Heart left ventricle (tissue), 16 donors: Measurements from ENCODE around the gene CCDC87. TPM values are rescaled to one million over a fixed set of nuclear protein-coding genes. Genes with fewer than 3 reads are reported as not detected.

Experiments used
- ATAC-seq, 4 donors: fragments of 200-7000 bp; cut with Tn5 transposase; one replicate each; pipeline ENCODE4 v1.9.1; 2020 to 2022; ENCODE audit warnings: moderate library complexity in 4 of 4, mild to moderate bottlenecking in 3 of 4, moderate number of reproducible peaks in 1 of 4
- DNase-seq, 5 donors: peaks; one replicate each; pipeline ENCODE4 v3.0.0-alpha.2; 2020
- H3K27ac ChIP-seq, 12 donors: fragments of 200-600 bp; sonication (generic) in 4 of 12; one replicate each; pipeline versions ENCODE4 v1.5.0 to v1.8.0; 2016 to 2022; ENCODE audit warnings: mild to moderate bottlenecking in 2 of 12
- H3K27me3 ChIP-seq, 9 donors: fragments of 200-600 bp; sonication (generic) in 2 of 9; one replicate each; pipeline versions ENCODE4 v1.5.1 to v1.8.0; 2016 to 2022; ENCODE audit warnings: mild to moderate bottlenecking in 3 of 9
- H3K36me3 ChIP-seq, 9 donors: fragments of 200-600 bp; sonication (generic) in 2 of 9; one replicate each; pipeline versions ENCODE4 v1.5.0 to v1.8.0; 2018 to 2022; ENCODE audit warnings: mild to moderate bottlenecking in 2 of 9
- H3K4me1 ChIP-seq, 12 donors: fragments of 200-600 bp; sonication (generic) in 4 of 12; one replicate each; pipeline versions ENCODE4 v1.5.0 to v1.8.0; 2016 to 2022; ENCODE audit warnings: mild to moderate bottlenecking in 3 of 12
- H3K4me3 ChIP-seq, 12 donors: fragments of 200-600 bp; sonication (generic) in 4 of 12; one replicate each; pipeline versions ENCODE4 v1.5.0 to v1.8.0; 2017 to 2022; ENCODE audit warnings: mild to moderate bottlenecking in 9 of 12, moderate library complexity in 4 of 12
- H3K9me3 ChIP-seq, 12 donors: fragments of 200-600 bp; sonication (generic) in 4 of 12; one replicate each; pipeline versions ENCODE4 v1.5.0 to v1.8.0; 2016 to 2022; ENCODE audit warnings: mild to moderate bottlenecking in 1 of 12
- POLR2A ChIP-seq, 2 donors: fragments of 450-650 bp; IDR thresholded peaks; one replicate each; pipeline ENCODE4 v1.6.1; 2017; ENCODE audit warnings: antibody characterized with exemption in 2 of 2, mild to moderate bottlenecking in 2 of 2, moderate library complexity in 2 of 2
- WGBS, 4 donors: extraction: QIAGEN DNeasy Blood & Tissue Kit in 2 of 4; methylation state at CpG; one replicate each; pipeline versions ENCODE4 v1.1.5 to v1.1.7; 2013 to 2018; 5-methylcytosine and 5-hydroxymethylcytosine counted together
- intact Hi-C, 10 donors: fragments of 100-400 bp; cut with DNase I; formaldehyde crosslinking; loops; one replicate each; pipeline versions ENCODE4 v1.11.1 to v1.14.2; 2022
- polyA plus RNA-seq, 2 donors: library from polyadenylated mRNA; stranded (reverse); fragments of 200-250 nt; gene quantifications; one replicate each; pipeline ENCODE4 v1.2.3, GENCODE V29; 2013
- total RNA-seq, 9 donors: library from RNA; depleted of rRNA in 2 of 9; stranded (reverse); fragments of >200 nt in 2 of 9; fragmentation: NEBNext Ultra II Directional in 3 of 9; extraction: Animal tissue kit (Norgen Biotek cat#: 25700) in 3 of 9; gene quantifications; one replicate each; pipeline versions ENCODE4 v1.1.0 to v1.2.4, GENCODE V29; 2016 to 2023
- TF ChIP-seq, protein P1 (sequence below), 12 donors: fragments of 200-600 bp; sonication (generic) in 4 of 12; IDR thresholded peaks; one replicate each; pipeline versions ENCODE4 v1.5.0 to v1.8.0; 2018 to 2022; ENCODE audit warnings: antibody characterized with exemption in 12 of 12, mild to moderate bottlenecking in 5 of 12
- donor health status: ischemic (EF 13 %, LVEDD 7.1; RV severe dilation, severe dysfunction).
- donor health status: healthy with polysubstance abuse.
- donor health status: DM: no; HTN: yes; CAD: no.
- donor health status: DM: no; HTN: no; CAD: no.
- donor health status: ischemic (EF 25% LVEDD 6.9; RV normal size, moderate dysfunction).
- donor health status: ischemic (EF 25% LVEDD 5.7; RV mildly dilated, moderate dysfunction).
- donor health status: healthy.
- donor health status: DM: yes; HTN: yes; CAD: no.
- donor health status: ischemic (EF 35%, LVEDD 5.7; RV mildly dilated, moderate dysfunction).
- donor health status: nonischemic (EF 11% LVEDD 7.7; RV severe dilation, severe dysfunction).
- donor health status: DM: yes; HTN: yes; CAD: no.
- donor health status: PGD.
- donor health status: ischemic (EF 29% LVEDD 5.4; RV normal size, mild dysfunction).
- donor health status: nonischemic (EF 23%, LVEDD 6.1; RV moderate dilation, normal function).

The CCDC87 gene
- total and polyA plus RNA-seq, 11 donors = 0.14 to 0.63 (median 0.25) TPM

DNA sequence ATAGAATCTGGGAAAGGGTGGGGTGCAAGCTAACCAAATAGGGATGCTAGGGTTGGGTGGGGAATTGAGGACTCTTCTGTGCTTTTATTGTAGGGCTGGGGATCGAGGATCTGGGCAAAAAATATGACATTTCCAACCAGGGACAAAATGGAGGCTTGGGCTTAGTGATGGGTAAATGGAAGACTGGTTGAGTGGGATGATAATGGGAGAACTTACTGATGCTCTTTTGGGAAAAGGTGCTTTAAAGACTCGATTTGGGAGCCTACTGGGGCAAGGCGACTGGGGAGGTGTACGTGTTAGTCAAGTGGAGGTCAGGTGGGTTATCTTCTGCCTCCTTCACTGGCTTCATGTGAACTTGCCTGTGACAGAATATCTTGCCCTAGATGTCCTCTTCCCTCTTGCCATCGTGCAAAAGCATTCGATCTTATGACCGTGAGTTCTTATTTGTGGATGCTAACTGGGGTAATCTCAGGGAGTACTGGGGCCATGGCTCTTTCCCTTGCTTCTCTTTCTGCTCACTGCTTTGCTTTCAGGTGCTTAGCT is 35.3 kb upstream of the CCDC87 start:
- intact Hi-C loops = loop anchor here in 2 of 10 donors (10.0 kb wide), 1 partner anchor 47 kb away; the partner anchor contains the start of gene RBM4B (in 2 of the 2)
- WGBS, 4 donors = 83 to 89% (median 85%) methylated on average over 7 of the region's 7 CpGs

DNA sequence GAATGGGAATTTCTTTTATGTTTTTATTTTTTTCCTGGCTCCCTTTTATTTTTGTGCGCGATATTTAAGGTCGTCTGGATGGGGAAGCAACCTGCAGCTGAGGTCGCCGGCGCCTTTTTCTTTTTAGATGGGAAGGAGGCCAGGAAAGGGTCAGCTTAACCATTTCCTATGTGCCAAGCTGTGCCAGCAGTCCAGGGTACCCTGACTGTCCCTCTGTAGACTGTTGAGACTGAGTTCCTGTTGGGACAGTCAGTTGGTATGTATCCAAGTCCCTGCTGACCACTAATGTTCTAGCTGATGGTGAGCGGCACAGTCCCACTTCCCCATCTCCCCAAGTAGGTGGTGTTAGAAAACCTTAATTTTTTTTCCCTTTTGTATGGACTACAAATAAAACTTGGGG is 34.1 kb upstream of the CCDC87 start:
- ATAC-seq = peak in 1 of 4 donors; percentile 29
- 82 to 91% (median 89%) methylated on average over 7 of the region's 7 CpGs for WGBS, 4 donors
- H3K36me3 ChIP-seq = peaks cover 3 to 97% (median 80%) of the 10 kb centered on the region in 9 donors
- peaks cover 4 to 47% (median 34%) of the 10 kb centered on the region in 12 donors for H3K4me1 ChIP-seq
- no peaks in the 10 kb centered on the region for H3K27me3 ChIP-seq
- H3K4me3 ChIP-seq = no peak overlapping the region
- TF ChIP-seq POLR2A (IDR thresholded peaks at IDR 0.05) = no peak
- TF ChIP-seq, protein P1, sequence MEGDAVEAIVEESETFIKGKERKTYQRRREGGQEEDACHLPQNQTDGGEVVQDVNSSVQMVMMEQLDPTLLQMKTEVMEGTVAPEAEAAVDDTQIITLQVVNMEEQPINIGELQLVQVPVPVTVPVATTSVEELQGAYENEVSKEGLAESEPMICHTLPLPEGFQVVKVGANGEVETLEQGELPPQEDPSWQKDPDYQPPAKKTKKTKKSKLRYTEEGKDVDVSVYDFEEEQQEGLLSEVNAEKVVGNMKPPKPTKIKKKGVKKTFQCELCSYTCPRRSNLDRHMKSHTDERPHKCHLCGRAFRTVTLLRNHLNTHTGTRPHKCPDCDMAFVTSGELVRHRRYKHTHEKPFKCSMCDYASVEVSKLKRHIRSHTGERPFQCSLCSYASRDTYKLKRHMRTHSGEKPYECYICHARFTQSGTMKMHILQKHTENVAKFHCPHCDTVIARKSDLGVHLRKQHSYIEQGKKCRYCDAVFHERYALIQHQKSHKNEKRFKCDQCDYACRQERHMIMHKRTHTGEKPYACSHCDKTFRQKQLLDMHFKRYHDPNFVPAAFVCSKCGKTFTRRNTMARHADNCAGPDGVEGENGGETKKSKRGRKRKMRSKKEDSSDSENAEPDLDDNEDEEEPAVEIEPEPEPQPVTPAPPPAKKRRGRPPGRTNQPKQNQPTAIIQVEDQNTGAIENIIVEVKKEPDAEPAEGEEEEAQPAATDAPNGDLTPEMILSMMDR (IDR thresholded peaks at IDR 0.05) = no peak
- peak overlapping the region in 1 of 12 donors; percentile 98 for H3K27ac ChIP-seq
- no peaks in the 10 kb centered on the region for H3K9me3 ChIP-seq
- no peak for DNase-seq
- intact Hi-C loops = loop anchor here in 2 of 10 donors (10.0 kb wide), 1 partner anchor 48 kb away; the partner anchor contains the start of gene RBM4B (in 2 of the 2)

More for the DNA sequence above, 35.3 kb upstream of the CCDC87 start:
- Histone ChIP-seq H3K4me1 (peaks cover 0 to 37% (median 22%) of the 10 kb centered on the region in 12 donors), H3K4me3 (no peak overlapping the region), H3K27ac (no peak overlapping the region), H3K36me3 (peaks cover 3 to 97% (median 75%) of the 10 kb centered on the region in 9 donors), H3K27me3 (no peaks in the 10 kb centered on the region), H3K9me3 (no peaks in the 10 kb centered on the region)
- TF ChIP-seq, protein P1 (IDR thresholded peaks at IDR 0.05) = no peak
- no peak for TF ChIP-seq POLR2A (IDR thresholded peaks at IDR 0.05)
- ATAC-seq (no peak), DNase-seq (no peak)

DNA sequence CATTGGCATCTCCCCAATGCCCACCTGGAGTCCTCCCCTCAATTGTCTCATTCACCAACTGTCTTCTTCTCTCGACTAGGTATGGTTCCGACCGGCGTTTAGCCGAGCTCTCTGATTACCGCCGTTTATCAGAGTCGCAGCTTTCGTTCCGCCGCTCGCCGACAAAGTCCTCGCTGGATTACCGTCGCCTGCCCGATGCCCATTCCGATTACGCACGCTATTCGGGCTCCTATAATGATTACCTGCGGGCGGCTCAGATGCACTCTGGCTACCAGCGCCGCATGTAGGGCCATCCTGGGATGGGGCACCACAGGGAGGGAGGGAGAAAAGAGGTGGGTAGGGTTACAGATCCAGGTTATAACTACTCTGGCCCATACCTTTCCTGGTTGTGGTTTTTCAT is 33.5 kb upstream of the CCDC87 start:
- H3K27me3 ChIP-seq = no peaks in the 10 kb centered on the region
- intact Hi-C loops = loop anchor here in 2 of 10 donors (10.0 kb wide), 1 partner anchor 48 kb away; the partner anchor contains the start of gene RBM4B (in 2 of the 2)
- no peak overlapping the region for H3K4me3 ChIP-seq
- H3K4me1 ChIP-seq = peaks cover 4 to 52% (median 40%) of the 10 kb centered on the region in 12 donors
- WGBS, 4 donors = 95 to 97% (median 96%) methylated on average over 25 of the region's 25 CpGs
- no peaks in the 10 kb centered on the region for H3K9me3 ChIP-seq
- TF ChIP-seq POLR2A (IDR thresholded peaks at IDR 0.05) = no peak
- TF ChIP-seq, protein P1 (IDR thresholded peaks at IDR 0.05) = no peak
- peaks cover 3 to 93% (median 85%) of the 10 kb centered on the region in 9 donors for H3K36me3 ChIP-seq
- ATAC-seq (no peak), DNase-seq (no peak)
- H3K27ac ChIP-seq = peak overlapping the region in 1 of 12 donors; percentile 98

DNA sequence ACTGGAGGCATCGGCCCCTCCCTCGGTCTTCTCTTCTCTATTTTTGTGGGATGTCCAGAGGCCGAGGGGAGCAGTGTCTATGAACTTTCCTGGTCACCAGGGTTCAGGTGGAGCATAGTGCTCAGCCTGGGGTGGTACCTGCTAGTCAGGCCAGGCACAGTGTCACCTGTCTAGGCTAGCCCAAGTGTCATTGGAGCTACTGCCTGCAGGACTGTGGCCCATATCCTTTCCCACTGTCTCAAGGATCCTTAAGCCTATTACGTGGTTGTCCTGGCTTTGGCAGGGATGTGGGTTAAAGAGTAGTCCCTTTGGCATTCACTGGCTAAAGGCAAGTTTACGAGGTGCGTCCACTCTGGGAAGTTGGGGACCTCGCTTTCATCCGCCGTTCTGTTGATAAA is 32.9 kb upstream of the CCDC87 start:
- 87 to 92% (median 90%) methylated on average over 7 to 9 of the region's 9 CpGs for WGBS, 4 donors
- H3K27ac ChIP-seq = peak overlapping the region in 1 of 12 donors; percentile 98
- no peaks in the 10 kb centered on the region for H3K9me3 ChIP-seq
- DNase-seq (no peak), ATAC-seq (no peak)
- TF ChIP-seq, protein P1 (IDR thresholded peaks at IDR 0.05) = no peak
- TF ChIP-seq POLR2A (IDR thresholded peaks at IDR 0.05) = no peak
- no peak overlapping the region for H3K4me3 ChIP-seq
- peaks cover 3 to 96% (median 85%) of the 10 kb centered on the region in 9 donors for H3K36me3 ChIP-seq
- intact Hi-C loops = loop anchor here in 2 of 10 donors (10.0 kb wide), 1 partner anchor 49 kb away; the partner anchor contains the start of gene RBM4B (in 2 of the 2)
- peaks cover 6 to 59% (median 46%) of the 10 kb centered on the region in 12 donors for H3K4me1 ChIP-seq
- no peaks in the 10 kb centered on the region for H3K27me3 ChIP-seq
